ENCODE data around the gene NKAIN2.

Gene NKAIN2

DNA sequence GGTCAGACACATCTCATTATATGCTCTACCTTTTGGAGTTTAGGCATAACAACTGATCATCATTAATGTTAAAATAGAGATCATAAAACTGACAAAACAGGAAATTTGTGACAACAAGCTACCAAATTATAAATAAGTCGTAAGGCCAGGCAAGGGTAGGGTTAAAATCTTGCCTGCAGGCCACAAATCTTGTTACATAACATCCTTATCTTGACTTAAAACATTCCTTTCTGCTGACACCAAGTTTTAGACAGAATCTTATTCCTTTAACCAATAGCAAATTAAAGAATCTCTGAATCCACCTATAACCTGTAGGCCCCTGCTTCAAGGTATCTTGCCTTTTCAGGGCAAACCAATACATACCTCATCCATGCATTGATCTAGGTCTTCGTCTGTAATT, 32.5 kb upstream of the NKAIN2 start:
- TF ChIP-seq, protein P1, sequence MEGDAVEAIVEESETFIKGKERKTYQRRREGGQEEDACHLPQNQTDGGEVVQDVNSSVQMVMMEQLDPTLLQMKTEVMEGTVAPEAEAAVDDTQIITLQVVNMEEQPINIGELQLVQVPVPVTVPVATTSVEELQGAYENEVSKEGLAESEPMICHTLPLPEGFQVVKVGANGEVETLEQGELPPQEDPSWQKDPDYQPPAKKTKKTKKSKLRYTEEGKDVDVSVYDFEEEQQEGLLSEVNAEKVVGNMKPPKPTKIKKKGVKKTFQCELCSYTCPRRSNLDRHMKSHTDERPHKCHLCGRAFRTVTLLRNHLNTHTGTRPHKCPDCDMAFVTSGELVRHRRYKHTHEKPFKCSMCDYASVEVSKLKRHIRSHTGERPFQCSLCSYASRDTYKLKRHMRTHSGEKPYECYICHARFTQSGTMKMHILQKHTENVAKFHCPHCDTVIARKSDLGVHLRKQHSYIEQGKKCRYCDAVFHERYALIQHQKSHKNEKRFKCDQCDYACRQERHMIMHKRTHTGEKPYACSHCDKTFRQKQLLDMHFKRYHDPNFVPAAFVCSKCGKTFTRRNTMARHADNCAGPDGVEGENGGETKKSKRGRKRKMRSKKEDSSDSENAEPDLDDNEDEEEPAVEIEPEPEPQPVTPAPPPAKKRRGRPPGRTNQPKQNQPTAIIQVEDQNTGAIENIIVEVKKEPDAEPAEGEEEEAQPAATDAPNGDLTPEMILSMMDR (IDR thresholded peaks at IDR 0.05), result no peak
- no peak for TF ChIP-seq ZFX (IDR thresholded peaks at IDR 0.05; ENCODE audit: borderline replicate concordance)
- no peak overlapping the region for H3K27ac ChIP-seq

DNA sequence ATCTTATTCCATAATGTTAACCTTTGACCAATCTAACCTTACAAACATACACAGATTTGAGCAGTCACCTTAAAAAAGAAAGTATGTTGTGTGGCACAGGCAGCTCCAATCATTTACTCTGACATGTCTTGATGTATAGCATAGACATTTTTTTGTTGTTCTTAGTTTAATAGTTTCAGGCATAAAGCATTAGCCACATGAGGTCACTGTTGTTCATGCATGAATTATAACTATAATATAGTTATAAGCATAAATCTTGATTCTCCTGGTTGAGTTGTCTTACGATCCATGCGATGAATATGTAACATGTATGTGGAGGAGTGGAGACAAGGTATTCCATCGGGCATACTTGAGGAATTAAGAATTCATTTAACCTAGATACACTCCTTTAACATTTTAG, 26.1 kb upstream of the NKAIN2 start:
- H3K27ac ChIP-seq, result no peak overlapping the region
- TF ChIP-seq, protein P1 (IDR thresholded peaks at IDR 0.05), result peak; percentile 60
- TF ChIP-seq ZFX (IDR thresholded peaks at IDR 0.05; ENCODE audit: borderline replicate concordance), result no peak

DNA sequence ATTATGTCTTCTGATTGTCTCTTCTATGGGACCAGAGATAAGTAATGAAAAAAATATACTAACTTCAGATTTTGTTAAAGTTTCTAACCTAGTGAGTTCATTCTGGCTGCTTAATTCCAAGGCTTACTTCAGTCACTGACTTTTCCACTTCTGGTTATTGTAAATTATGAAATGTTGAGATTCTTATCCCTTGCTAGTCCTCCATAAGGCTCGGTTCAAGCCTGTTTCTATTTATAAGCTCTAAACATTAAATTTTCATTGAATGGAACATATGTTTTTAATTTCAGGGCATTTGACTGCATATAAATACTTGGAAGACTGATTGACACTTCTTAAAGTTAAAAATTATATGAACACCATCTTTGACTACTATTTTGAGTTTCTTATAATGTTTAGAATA, 23.6 kb upstream of the NKAIN2 start:
- no peak overlapping the region for H3K27ac ChIP-seq
- TF ChIP-seq, protein P1 (IDR thresholded peaks at IDR 0.05), result no peak
- no peak for TF ChIP-seq ZFX (IDR thresholded peaks at IDR 0.05; ENCODE audit: borderline replicate concordance)

DNA sequence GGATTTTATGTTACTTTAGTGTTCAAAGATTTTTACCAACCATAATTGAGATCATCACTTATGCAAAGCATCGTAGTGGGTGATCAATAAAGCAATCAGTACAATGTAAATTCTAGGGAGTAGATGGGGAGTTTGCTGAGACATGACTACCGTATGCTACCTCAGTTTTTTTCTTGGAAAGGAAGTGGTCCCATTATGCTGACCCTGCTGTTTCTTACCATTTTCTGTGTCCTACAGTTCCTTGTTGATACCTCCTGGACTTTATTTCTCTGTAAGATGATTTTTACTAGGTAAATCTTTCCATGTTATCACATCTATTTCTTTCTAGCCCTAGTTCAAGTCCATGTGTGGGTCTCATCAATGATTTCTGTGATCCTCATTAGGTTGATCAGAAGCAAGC, 19.3 kb upstream of the NKAIN2 start:
- TF ChIP-seq ZFX (IDR thresholded peaks at IDR 0.05; ENCODE audit: borderline replicate concordance), result no peak
- TF ChIP-seq, protein P1 (IDR thresholded peaks at IDR 0.05), result no peak
- H3K27ac ChIP-seq, result no peak overlapping the region

DNA sequence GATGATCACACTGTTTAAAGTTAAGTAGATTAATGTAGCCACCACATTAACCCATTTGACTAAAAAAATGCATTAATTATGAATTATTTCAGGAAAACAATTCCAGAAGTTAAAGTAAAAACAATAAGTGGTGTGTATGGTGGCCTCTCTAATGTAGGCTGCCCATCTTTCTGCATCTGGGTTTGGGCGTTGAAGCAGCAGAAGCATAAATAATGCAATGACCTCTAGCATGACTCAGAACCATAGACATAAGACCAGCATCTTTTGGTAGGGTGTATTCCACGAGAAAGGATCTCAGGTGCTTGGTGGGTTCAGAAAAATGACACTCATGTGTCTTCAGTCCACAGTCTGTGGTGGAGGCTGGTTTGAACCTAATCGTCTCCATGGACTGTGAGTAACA, 18.6 kb upstream of the NKAIN2 start:
- H3K27ac ChIP-seq, result no peak overlapping the region
- TF ChIP-seq, protein P1 (IDR thresholded peaks at IDR 0.05), result no peak
- TF ChIP-seq ZFX (IDR thresholded peaks at IDR 0.05; ENCODE audit: borderline replicate concordance), result no peak

DNA sequence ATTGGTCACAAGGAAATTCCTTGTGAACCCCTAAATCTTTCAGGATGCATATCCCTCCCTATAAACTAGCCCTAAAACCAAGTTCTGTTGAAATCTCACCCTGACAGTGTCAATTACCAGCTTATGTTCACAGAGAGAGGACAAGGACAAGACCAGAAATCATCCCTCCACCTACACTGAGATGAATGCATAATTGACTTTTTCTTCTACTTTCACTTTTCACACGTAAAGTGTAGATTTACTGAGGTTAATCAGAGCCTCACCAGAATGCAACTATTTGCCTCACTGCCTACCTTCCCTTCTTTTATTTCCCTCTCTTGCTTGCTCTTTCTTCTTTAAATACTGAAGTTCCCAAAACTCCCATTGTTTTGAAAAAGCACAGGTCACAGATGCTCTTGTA, 15.3 kb upstream of the NKAIN2 start:
- H3K27ac ChIP-seq, result no peak overlapping the region
- TF ChIP-seq, protein P1 (IDR thresholded peaks at IDR 0.05), result no peak
- TF ChIP-seq ZFX (IDR thresholded peaks at IDR 0.05; ENCODE audit: borderline replicate concordance), result no peak

DNA sequence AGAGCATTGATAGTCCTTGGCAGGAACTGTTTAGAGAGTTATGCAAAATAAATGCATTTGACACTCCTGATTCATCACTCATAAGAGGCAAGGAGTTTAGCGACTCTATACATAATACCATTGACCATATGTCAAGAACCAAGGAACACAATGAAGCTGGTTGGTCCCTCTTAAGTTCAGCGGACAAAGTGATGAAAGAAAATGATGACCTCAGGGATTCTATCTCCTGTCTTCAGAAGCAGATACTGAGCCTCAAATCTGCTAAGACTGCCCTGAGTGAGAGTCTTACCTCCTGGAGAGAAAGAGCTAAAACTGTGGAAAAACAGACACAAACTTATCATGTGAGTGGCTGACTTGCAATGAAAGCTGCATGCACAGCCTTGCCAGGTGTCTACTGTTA, 9.5 kb upstream of the NKAIN2 start:
- no peak overlapping the region for H3K27ac ChIP-seq
- TF ChIP-seq, protein P1 (IDR thresholded peaks at IDR 0.05), result no peak

Measured in 22Rv1 (cell line).